Endodermal cell (in vitro differentiated cells): ENCODE results near the gene NCKAP5. TPM values are rescaled to one million over a fixed set of nuclear protein-coding genes. Genes with fewer than 3 reads are reported as not detected.

Source experiments
- DNase-seq: peaks from one replicate; pipeline ENCODE4 v3.0.0-alpha.2; 2017
- H3K27ac ChIP-seq: 2 replicates; pipeline ENCODE4 v1.5.1; 2013; ENCODE audit warnings: mild to moderate bottlenecking, low read depth, low read length, moderate library complexity
- H3K27me3 ChIP-seq: 2 replicates; pipeline ENCODE4 v1.6.1; 2013; ENCODE audit warnings: mild to moderate bottlenecking, low read length, moderate library complexity; ENCODE audit not compliant: insufficient read depth, control insufficient read depth, poor library complexity, severe bottlenecking
- H3K36me3 ChIP-seq: 2 replicates; pipeline ENCODE4 v1.7.0; 2013; ENCODE audit warnings: mild to moderate bottlenecking, low read length, moderate library complexity; ENCODE audit not compliant: control insufficient read depth, insufficient read depth
- H3K4me1 ChIP-seq: one replicate; pipeline ENCODE4 v1.7.0; 2013; ENCODE audit warnings: low read length; ENCODE audit not compliant: control insufficient read depth, insufficient read depth
- H3K4me3 ChIP-seq: 2 replicates; pipeline ENCODE4 v1.5.1; 2013; ENCODE audit warnings: mild to moderate bottlenecking, low read length, moderate library complexity
- H3K9ac ChIP-seq: 2 replicates; pipeline ENCODE4 v1.6.1; 2013; ENCODE audit warnings: mild to moderate bottlenecking, low read length, moderate library complexity; ENCODE audit not compliant: poor library complexity, severe bottlenecking; ENCODE audit errors: extremely low read depth
- H3K9me3 ChIP-seq: 2 replicates; pipeline ENCODE4 v1.6.1; 2013; ENCODE audit warnings: mild to moderate bottlenecking, low read length, moderate library complexity; ENCODE audit not compliant: control insufficient read depth
- H3K27ac Mint-ChIP-seq: 2 replicates; pipeline ENCODE4 v1.8.0; 2020; ENCODE audit warnings: mixed read lengths
- H3K27me3 Mint-ChIP-seq: 2 replicates; pipeline ENCODE4 v1.8.0; 2021; ENCODE audit warnings: mild to moderate bottlenecking, mixed read lengths; ENCODE audit not compliant: insufficient read depth
- H3K36me3 Mint-ChIP-seq: 2 replicates; pipeline ENCODE4 v1.8.0; 2020; ENCODE audit warnings: low read depth, mixed read lengths
- H3K4me1 Mint-ChIP-seq: 2 replicates; pipeline ENCODE4 v1.8.0; 2020; ENCODE audit warnings: mixed read lengths
- H3K4me3 Mint-ChIP-seq: 2 replicates; pipeline ENCODE4 v1.8.0; 2020; ENCODE audit warnings: mild to moderate bottlenecking, moderate library complexity, mixed read lengths
- H3K9me3 Mint-ChIP-seq: 2 replicates; pipeline ENCODE4 v1.8.0; 2020; ENCODE audit warnings: mild to moderate bottlenecking, mixed read lengths
- WGBS, 2 experiments: methylation state at CpG; one replicate each; pipeline versions ENCODE4 v1.1.5 to v1.1.7; 2013; ENCODE audit warnings: missing lambda C conversion rate in 2 of 2, mixed read lengths in 1 of 2; ENCODE audit not compliant: insufficient coverage in 1 of 2, insufficient read length in 1 of 2; 5-methylcytosine and 5-hydroxymethylcytosine counted together
- total RNA-seq, 2 donors: library from RNA; stranded (reverse); fragmentation: NEBNext Ultra II Directional in 1 of 2; extraction: Animal tissue kit (Norgen Biotek cat#: 25700) in 1 of 2; gene quantifications; 2 replicates in 1 of 2; 3 replicates in 1 of 2; pipeline ENCODE4 v1.2.1, GENCODE V29; 2021
- TF ChIP-seq, protein P1 (sequence below): fragments of 200-600 bp; sonication (generic); conservative IDR thresholded peaks from 2 replicates; pipeline ENCODE4 v1.5.0; 2021; ENCODE audit warnings: antibody characterized with exemption, mild to moderate bottlenecking

The NCKAP5 gene
- total RNA-seq, 2 donors from 2014 or later = 0.58 to 0.92 TPM

DNA sequence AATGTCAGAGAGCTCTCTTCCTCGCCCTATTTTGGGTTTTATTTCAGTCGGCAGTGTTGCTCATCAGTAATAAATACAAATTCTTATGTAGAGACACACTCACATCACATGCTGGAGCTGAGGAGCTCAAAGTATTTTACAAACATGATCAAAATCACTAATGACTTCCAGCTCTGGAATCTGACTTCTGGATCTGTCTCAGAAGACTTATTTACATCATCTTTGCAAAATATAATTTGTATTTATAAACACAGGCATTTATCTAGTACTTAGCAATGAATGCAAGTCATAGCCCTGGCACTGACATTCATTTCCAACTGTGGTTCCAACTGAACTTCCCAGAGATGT, 327.1 kb downstream of the NCKAP5 start:
- 89 to 100% methylated on average over 2 of the region's 2 CpGs for WGBS, 2 experiments
- no peak overlapping the region for H3K4me3 ChIP-seq

DNA sequence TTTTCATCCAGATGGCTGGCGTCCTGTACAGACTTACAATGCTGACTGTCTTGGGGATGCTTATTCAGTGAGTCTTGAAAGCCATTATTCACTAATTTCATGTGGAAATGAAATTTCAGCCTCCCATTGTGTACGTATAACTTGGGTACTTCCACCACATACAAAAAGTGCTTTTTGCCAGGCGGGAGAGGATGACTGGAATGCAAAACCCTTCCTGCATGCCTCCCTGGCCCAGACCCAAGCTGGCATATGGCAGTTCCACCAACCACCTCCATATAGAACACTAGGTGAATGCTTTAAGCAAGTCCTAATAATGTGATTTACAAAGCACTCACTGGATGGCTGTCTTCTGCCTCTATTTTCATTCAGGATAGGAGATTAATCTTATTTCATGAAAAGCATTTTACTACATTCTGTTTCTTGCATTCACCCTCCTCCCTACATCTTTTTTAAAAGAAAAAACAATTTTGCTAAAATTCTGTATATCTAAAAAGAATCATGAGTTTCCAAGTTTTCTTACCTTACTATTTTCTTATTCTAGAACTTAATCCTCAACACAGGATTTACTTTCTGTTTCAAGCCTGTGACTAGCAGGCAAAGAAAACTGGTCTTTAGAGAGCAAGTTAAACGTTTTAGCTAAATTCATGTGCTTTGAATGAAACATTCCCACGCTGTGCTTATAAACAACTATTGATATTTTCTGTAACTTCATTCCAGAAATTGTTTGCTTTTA, 327.6 kb downstream of the NCKAP5 start:
- Histone ChIP-seq H3K9me3 (no peaks in the 10 kb centered on the region), H3K9ac (no peak overlapping the region), H3K4me3 (no peak overlapping the region), H3K27ac (no peak overlapping the region), H3K27me3 (no peaks in the 10 kb centered on the region), H3K4me1 (no peaks in the 10 kb centered on the region), H3K36me3 (no peaks in the 10 kb centered on the region)
- Mint-ChIP-seq H3K36me3 (no peaks in the 10 kb centered on the region), H3K27me3 (no peaks in the 10 kb centered on the region), H3K4me3 (no peak overlapping the region), H3K27ac (no peak overlapping the region), H3K9me3 (no peaks in the 10 kb centered on the region), H3K4me1 (peaks cover 5% of the 10 kb centered on the region)
- TF ChIP-seq, protein P1, sequence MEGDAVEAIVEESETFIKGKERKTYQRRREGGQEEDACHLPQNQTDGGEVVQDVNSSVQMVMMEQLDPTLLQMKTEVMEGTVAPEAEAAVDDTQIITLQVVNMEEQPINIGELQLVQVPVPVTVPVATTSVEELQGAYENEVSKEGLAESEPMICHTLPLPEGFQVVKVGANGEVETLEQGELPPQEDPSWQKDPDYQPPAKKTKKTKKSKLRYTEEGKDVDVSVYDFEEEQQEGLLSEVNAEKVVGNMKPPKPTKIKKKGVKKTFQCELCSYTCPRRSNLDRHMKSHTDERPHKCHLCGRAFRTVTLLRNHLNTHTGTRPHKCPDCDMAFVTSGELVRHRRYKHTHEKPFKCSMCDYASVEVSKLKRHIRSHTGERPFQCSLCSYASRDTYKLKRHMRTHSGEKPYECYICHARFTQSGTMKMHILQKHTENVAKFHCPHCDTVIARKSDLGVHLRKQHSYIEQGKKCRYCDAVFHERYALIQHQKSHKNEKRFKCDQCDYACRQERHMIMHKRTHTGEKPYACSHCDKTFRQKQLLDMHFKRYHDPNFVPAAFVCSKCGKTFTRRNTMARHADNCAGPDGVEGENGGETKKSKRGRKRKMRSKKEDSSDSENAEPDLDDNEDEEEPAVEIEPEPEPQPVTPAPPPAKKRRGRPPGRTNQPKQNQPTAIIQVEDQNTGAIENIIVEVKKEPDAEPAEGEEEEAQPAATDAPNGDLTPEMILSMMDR = no peak
- DNase-seq = no peak
- WGBS, 2 experiments = 89 to 93% methylated on average over 3 to 5 of the region's 5 CpGs

More for the DNA sequence above, 327.1 kb downstream of the NCKAP5 start:
- TF ChIP-seq, protein P1 = no peak
- Histone ChIP-seq H3K4me1 (no peaks in the 10 kb centered on the region), H3K9me3 (no peaks in the 10 kb centered on the region), H3K27ac (no peak overlapping the region), H3K36me3 (no peaks in the 10 kb centered on the region), H3K27me3 (no peaks in the 10 kb centered on the region), H3K9ac (no peak overlapping the region)
- H3K27me3 Mint-ChIP-seq = no peaks in the 10 kb centered on the region
- no peaks in the 10 kb centered on the region for H3K9me3 Mint-ChIP-seq
- H3K36me3 Mint-ChIP-seq = no peaks in the 10 kb centered on the region
- DNase-seq = no peak
- peaks cover 5% of the 10 kb centered on the region for H3K4me1 Mint-ChIP-seq
- no peak overlapping the region for H3K4me3 Mint-ChIP-seq
- no peak overlapping the region for H3K27ac Mint-ChIP-seq

DNA sequence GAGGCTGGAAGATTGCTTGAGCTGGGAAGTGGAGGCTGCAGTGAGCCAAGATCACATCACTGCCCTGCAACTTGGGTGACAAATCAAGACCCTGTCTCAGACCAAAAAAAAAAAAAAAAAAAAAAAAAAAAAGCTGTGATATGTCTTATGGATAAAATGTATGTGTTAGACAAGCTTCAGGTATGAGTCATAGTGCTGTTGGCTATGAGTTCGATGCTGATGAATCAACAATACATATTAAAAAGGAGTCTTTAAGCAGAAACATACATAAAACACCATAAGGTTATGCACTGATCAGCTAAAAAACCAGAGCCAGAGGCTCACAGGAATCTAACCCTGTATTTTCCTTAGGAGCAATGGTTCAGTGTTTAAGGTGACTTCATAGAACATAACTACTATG, 332.3 kb downstream of the NCKAP5 start:
- 100% methylated on average over 1 of the region's 1 CpG for WGBS, 2 experiments
- Histone ChIP-seq H3K4me1 (peaks cover 9% of the 10 kb centered on the region), H3K27me3 (no peaks in the 10 kb centered on the region), H3K4me3 (no peak overlapping the region), H3K27ac (no peak overlapping the region), H3K9me3 (no peaks in the 10 kb centered on the region), H3K9ac (no peak overlapping the region), H3K36me3 (no peaks in the 10 kb centered on the region)
- Mint-ChIP-seq H3K9me3 (no peaks in the 10 kb centered on the region), H3K4me1 (peaks cover 29% of the 10 kb centered on the region), H3K36me3 (no peaks in the 10 kb centered on the region), H3K27ac (no peak overlapping the region), H3K27me3 (no peaks in the 10 kb centered on the region), H3K4me3 (no peak overlapping the region)
- DNase-seq = no peak
- TF ChIP-seq, protein P1 = no peak
